HepG2 (cell line): ENCODE results near the gene SAXO2. TPM values are rescaled to one million over a fixed set of nuclear protein-coding genes. Genes with fewer than 3 reads are reported as not detected.

Source experiments
- ELF3 ChIP-seq: IDR thresholded peaks from 2 replicates; pipeline ENCODE4 v1.6.1; 2016; ENCODE audit warnings: missing genetic modification reagents, missing compliant biosample characterization
- FOXK1 ChIP-seq: sonication (generic); formaldehyde crosslinking; IDR thresholded peaks from 2 replicates; pipeline ENCODE4 v1.4.0; 2020; ENCODE audit warnings: low read depth, missing genetic modification reagents, borderline replicate concordance
- MEIS2 ChIP-seq: sonication (generic); formaldehyde crosslinking; IDR thresholded peaks from 2 replicates; pipeline ENCODE4 v1.9.0; 2021; ENCODE audit warnings: mild to moderate bottlenecking, missing genetic modification reagents
- NCOR1 ChIP-seq: fragments of 200-600 bp; sonication (generic); IDR thresholded peaks from 2 replicates; pipeline ENCODE4 v1.7.0; 2017; ENCODE audit warnings: antibody characterized with exemption, low read length, borderline replicate concordance
- NFE2L2 ChIP-seq: fragments of 150-350 bp; IDR thresholded peaks from 2 replicates; pipeline ENCODE4 v1.6.1; 2014; ENCODE audit warnings: low read length
- NFIC ChIP-seq: IDR thresholded peaks from 2 replicates; pipeline ENCODE4 v1.6.1; 2012; ENCODE audit warnings: mild to moderate bottlenecking, low read length, inconsistent platforms
- PAX8 ChIP-seq: sonication (generic); formaldehyde crosslinking; IDR thresholded peaks from 2 replicates; pipeline ENCODE4 v1.8.0; 2022; ENCODE audit warnings: mild to moderate bottlenecking, missing genetic modification reagents, borderline replicate concordance
- PBX3 ChIP-seq: sonication (generic); formaldehyde crosslinking; IDR thresholded peaks from 2 replicates; pipeline ENCODE4 v1.8.1; 2023; ENCODE audit warnings: missing genetic modification reagents, inconsistent platforms, borderline replicate concordance
- SIX1 ChIP-seq: sonication (generic); formaldehyde crosslinking; IDR thresholded peaks from 2 replicates; pipeline ENCODE4 v1.4.0; 2020; ENCODE audit warnings: missing genetic modification reagents, borderline replicate concordance
- SOX6 ChIP-seq, 2 experiments: fragments of 450-650 bp in 1 of 2; sonication (generic) in 1 of 2; formaldehyde crosslinking in 1 of 2; IDR thresholded peaks; 2 replicates each; pipeline versions ENCODE4 v1.4.0 to v1.6.1; 2017 to 2020; ENCODE audit warnings: antibody characterized with exemption in 1 of 2, mild to moderate bottlenecking in 1 of 2, missing genetic modification reagents in 1 of 2
- ZBTB49 ChIP-seq: sonication (generic); formaldehyde crosslinking; IDR thresholded peaks from 2 replicates; pipeline ENCODE4 v1.4.0; 2020; ENCODE audit warnings: missing genetic modification reagents, borderline replicate concordance
- ZEB1 ChIP-seq: IDR thresholded peaks from 2 replicates; pipeline ENCODE4 v1.6.1; 2012; ENCODE audit warnings: mild to moderate bottlenecking, low read depth, inconsistent platforms; ENCODE audit not compliant: insufficient replicate concordance
- ZFP36L2 ChIP-seq: sonication (generic); formaldehyde crosslinking; IDR thresholded peaks from 2 replicates; pipeline ENCODE4 v1.4.0; 2020; ENCODE audit warnings: missing genetic modification reagents
- ZNF180 ChIP-seq: sonication (generic); formaldehyde crosslinking; IDR thresholded peaks from 2 replicates; pipeline ENCODE4 v1.4.0; 2020; ENCODE audit warnings: low read depth, missing genetic modification reagents, borderline replicate concordance
- ZNF224 ChIP-seq: sonication (generic); formaldehyde crosslinking; IDR thresholded peaks from 2 replicates; pipeline ENCODE4 v1.5.0; 2020; ENCODE audit warnings: mild to moderate bottlenecking, missing genetic modification reagents
- ZNF350 ChIP-seq: sonication (generic); formaldehyde crosslinking; IDR thresholded peaks from 2 replicates; pipeline ENCODE4 v1.4.0; 2020; ENCODE audit warnings: mild to moderate bottlenecking, low read depth, missing genetic modification reagents, borderline replicate concordance
- ZNF564 ChIP-seq: sonication (generic); formaldehyde crosslinking; IDR thresholded peaks from 2 replicates; pipeline ENCODE4 v1.8.1; 2023; ENCODE audit warnings: mild to moderate bottlenecking, missing genetic modification reagents
- polyA plus RNA-seq, 8 experiments: library from polyadenylated mRNA; depleted of rRNA in 3 of 8; stranded (reverse) in 7 of 8; unstranded in 1 of 8; fragments of >200 nt; fragmentation: Illumina TruSeq in 4 of 8; extraction: Trizol in 4 of 8; gene quantifications; 2 replicates each; pipeline versions ENCODE4 v1.2.1 to v1.2.3, GENCODE V29; 2011 to 2016; ENCODE audit warnings: low read depth in 4 of 8, missing spikeins in 1 of 8, mixed read lengths in 1 of 8; ENCODE audit not compliant: insufficient read depth in 1 of 8
- total RNA-seq, 5 experiments: library from RNA; depleted of rRNA; stranded (reverse); fragments of >200 nt; fragmentation: Illumina TruSeq; extraction: Trizol; gene quantifications; 2 replicates each; pipeline ENCODE4 v1.2.3, GENCODE V29; 2016; ENCODE audit warnings: low read depth in 1 of 5
- TF ChIP-seq, protein P1 (sequence below): IDR thresholded peaks from 2 replicates; pipeline ENCODE4 v1.6.1; 2012; ENCODE audit warnings: low read length, improper control_type of control experiment
- TF ChIP-seq, protein P2 (sequence below): sonication (generic); formaldehyde crosslinking; IDR thresholded peaks from 2 replicates; pipeline ENCODE4 v1.5.0; 2020; ENCODE audit warnings: mild to moderate bottlenecking, missing genetic modification reagents, borderline replicate concordance

SAXO2 gene
- total and polyA plus RNA-seq, 2 of the 13 experiments (the other 11 are each of a cell fraction or from before 2014, with no cell fraction given): 0.01 to 1.5 TPM

- TF ChIP-seq, protein P1, sequence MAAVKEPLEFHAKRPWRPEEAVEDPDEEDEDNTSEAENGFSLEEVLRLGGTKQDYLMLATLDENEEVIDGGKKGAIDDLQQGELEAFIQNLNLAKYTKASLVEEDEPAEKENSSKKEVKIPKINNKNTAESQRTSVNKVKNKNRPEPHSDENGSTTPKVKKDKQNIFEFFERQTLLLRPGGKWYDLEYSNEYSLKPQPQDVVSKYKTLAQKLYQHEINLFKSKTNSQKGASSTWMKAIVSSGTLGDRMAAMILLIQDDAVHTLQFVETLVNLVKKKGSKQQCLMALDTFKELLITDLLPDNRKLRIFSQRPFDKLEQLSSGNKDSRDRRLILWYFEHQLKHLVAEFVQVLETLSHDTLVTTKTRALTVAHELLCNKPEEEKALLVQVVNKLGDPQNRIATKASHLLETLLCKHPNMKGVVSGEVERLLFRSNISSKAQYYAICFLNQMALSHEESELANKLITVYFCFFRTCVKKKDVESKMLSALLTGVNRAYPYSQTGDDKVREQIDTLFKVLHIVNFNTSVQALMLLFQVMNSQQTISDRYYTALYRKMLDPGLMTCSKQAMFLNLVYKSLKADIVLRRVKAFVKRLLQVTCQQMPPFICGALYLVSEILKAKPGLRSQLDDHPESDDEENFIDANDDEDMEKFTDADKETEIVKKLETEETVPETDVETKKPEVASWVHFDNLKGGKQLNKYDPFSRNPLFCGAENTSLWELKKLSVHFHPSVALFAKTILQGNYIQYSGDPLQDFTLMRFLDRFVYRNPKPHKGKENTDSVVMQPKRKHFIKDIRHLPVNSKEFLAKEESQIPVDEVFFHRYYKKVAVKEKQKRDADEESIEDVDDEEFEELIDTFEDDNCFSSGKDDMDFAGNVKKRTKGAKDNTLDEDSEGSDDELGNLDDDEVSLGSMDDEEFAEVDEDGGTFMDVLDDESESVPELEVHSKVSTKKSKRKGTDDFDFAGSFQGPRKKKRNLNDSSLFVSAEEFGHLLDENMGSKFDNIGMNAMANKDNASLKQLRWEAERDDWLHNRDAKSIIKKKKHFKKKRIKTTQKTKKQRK: no peak
- TF ChIP-seq PAX8 (CRISPR knock-in tag) (no peak), SOX6 (IDR thresholded peaks at IDR 0.05) (no peak), SOX6 (CRISPR knock-in tag; IDR thresholded peaks at IDR 0.05) (peak; percentile 73), NFIC (peak; percentile 83), NFE2L2 (no peak), SIX1 (CRISPR knock-in tag) (peak; percentile 82; the same call in 1 of the 2 replicates), MEIS2 (CRISPR knock-in tag) (no peak), FOXK1 (peak; percentile 90; the same call in 1 of the 2 replicates), ZNF224 (CRISPR knock-in tag) (no peak), ZBTB49 (CRISPR knock-in tag) (no peak), ZFP36L2 (no peak), PBX3 (no peak), ZNF180 (no peak), ELF3 (CRISPR knock-in tag) (peak; percentile 78), NCOR1 (no peak; the same call in 1 of the 2 replicates), ZNF564 (CRISPR knock-in tag) (no peak), ZEB1 (no peak), ZNF350 (CRISPR knock-in tag) (no peak)
- TF ChIP-seq, protein P2, sequence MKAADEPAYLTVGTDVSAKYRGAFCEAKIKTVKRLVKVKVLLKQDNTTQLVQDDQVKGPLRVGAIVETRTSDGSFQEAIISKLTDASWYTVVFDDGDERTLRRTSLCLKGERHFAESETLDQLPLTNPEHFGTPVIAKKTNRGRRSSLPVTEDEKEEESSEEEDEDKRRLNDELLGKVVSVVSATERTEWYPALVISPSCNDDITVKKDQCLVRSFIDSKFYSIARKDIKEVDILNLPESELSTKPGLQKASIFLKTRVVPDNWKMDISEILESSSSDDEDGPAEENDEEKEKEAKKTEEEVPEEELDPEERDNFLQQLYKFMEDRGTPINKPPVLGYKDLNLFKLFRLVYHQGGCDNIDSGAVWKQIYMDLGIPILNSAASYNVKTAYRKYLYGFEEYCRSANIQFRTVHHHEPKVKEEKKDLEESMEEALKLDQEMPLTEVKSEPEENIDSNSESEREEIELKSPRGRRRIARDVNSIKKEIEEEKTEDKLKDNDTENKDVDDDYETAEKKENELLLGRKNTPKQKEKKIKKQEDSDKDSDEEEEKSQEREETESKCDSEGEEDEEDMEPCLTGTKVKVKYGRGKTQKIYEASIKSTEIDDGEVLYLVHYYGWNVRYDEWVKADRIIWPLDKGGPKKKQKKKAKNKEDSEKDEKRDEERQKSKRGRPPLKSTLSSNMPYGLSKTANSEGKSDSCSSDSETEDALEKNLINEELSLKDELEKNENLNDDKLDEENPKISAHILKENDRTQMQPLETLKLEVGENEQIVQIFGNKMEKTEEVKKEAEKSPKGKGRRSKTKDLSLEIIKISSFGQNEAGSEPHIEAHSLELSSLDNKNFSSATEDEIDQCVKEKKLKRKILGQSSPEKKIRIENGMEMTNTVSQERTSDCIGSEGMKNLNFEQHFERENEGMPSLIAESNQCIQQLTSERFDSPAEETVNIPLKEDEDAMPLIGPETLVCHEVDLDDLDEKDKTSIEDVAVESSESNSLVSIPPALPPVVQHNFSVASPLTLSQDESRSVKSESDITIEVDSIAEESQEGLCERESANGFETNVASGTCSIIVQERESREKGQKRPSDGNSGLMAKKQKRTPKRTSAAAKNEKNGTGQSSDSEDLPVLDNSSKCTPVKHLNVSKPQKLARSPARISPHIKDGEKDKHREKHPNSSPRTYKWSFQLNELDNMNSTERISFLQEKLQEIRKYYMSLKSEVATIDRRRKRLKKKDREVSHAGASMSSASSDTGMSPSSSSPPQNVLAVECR (CRISPR knock-in tag): no peak
These were observed 732 bp downstream of the SAXO2 start (continued) for GRCh38 chr15:82263350-82263749.
